ENCODE measurements around the gene SCGB2B2.

DNA sequence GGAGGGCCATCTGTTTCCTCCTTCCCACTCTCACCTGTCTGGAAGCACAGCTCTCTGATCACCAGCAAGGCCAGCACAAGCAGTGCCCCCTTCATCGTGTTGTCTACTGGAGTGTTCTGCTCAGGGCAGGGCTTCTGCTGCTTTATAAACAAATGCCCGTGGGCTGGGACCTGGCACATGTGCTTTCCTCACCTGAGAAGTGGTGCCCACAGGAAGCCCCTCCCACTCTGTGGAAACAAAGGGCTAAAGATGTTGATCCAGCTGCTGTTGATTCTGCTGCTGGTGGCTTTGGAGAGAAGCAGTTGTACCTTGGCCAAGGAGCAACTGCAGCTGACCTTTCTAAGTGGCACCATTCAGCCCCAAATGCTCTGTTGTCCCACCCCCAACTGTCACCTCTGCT lies 30.7 kb upstream of the SCGB2B2 start:
- TF ChIP-seq, protein P1, sequence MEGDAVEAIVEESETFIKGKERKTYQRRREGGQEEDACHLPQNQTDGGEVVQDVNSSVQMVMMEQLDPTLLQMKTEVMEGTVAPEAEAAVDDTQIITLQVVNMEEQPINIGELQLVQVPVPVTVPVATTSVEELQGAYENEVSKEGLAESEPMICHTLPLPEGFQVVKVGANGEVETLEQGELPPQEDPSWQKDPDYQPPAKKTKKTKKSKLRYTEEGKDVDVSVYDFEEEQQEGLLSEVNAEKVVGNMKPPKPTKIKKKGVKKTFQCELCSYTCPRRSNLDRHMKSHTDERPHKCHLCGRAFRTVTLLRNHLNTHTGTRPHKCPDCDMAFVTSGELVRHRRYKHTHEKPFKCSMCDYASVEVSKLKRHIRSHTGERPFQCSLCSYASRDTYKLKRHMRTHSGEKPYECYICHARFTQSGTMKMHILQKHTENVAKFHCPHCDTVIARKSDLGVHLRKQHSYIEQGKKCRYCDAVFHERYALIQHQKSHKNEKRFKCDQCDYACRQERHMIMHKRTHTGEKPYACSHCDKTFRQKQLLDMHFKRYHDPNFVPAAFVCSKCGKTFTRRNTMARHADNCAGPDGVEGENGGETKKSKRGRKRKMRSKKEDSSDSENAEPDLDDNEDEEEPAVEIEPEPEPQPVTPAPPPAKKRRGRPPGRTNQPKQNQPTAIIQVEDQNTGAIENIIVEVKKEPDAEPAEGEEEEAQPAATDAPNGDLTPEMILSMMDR (IDR thresholded peaks at IDR 0.05): no peak
- TF ChIP-seq CREM (CRISPR knock-in tag; IDR thresholded peaks at IDR 0.05): no peak
